Keratinocyte (primary cell): Measurements from ENCODE around the gene TMEM39B.

Experiments
- CTCF ChIP-seq, 3 experiments: IDR thresholded peaks in 1 of 3; conservative IDR thresholded peaks in 1 of 3; optimal IDR thresholded peaks in 1 of 3; 2 replicates in 2 of 3; 3 replicates in 1 of 3; pipeline versions ENCODE3 to v1.5.1; 2011; ENCODE audit warnings: low read length in 3 of 3, mild to moderate bottlenecking in 3 of 3, moderate library complexity in 2 of 3, control low read depth in 1 of 3, inconsistent platforms in 1 of 3; ENCODE audit not compliant: insufficient read depth in 2 of 3; ENCODE audit errors: extremely low read depth in 1 of 3
- EZH2 ChIP-seq: IDR thresholded peaks from one replicate; pipeline ENCODE4 v1.6.1; 2012; ENCODE audit warnings: inconsistent platforms, mild to moderate bottlenecking, low read length, moderate library complexity

- TF ChIP-seq CTCF (optimal IDR thresholded peaks at IDR 0.05 in 1 of 3, IDR thresholded peaks at IDR 0.05 in 1 of 3, conservative IDR thresholded peaks at IDR 0.05 in 1 of 3; ENCODE audit: extremely low read depth in 1 of 3, insufficient read depth in 2 of 3, low read length in 3 of 3) (no peak), EZH2 (no peak)
These were observed 27.6 kb downstream of the TMEM39B start for GRCh38 chr1:32100359-32100758.
